ENCODE data around the gene DNAH8.

DNAH8 gene

DNA sequence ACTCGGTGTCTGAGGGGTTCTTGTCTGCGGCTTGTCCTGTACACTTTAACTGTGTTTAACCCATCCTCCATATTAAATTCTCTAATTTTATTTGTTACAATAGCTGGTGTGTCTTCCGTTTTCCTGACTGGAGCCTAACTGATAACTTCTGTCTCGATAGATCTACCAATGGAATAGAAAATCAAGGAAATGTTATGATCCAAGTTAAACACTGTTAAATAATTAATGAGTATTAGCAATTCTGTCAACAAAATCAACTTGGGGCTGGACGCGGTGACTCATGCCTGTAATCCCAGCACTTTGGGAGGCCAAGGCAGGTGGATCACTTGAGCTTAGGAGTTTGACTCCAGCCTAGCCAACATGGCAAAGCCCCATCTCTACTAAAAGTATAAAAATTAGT is 81.7 kb downstream of the DNAH8 start:
- no peak for DNase-seq (ENCODE audit: low read depth in 2 of 2)

DNA sequence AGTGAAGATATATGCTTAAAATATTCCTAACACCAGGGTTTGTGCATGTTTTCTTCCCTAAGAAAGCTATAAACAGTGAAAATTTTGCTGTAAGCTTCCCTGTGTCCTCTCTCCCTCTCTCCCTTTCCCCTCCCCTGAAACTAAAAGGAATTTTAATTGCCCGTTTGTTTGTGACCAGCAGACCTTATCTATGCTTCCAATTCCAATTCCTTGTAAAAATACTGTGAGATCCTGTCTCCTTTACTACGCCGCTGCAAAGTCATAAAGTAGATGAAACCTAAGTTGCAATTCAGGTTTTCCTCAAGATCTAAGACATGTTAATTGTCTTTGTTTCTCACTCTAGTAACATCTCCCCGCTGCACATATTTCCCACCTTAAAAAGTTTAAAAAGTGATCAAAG is 82.3 kb downstream of the DNAH8 start:
- no peak for DNase-seq (ENCODE audit: low read depth in 2 of 2)

DNA sequence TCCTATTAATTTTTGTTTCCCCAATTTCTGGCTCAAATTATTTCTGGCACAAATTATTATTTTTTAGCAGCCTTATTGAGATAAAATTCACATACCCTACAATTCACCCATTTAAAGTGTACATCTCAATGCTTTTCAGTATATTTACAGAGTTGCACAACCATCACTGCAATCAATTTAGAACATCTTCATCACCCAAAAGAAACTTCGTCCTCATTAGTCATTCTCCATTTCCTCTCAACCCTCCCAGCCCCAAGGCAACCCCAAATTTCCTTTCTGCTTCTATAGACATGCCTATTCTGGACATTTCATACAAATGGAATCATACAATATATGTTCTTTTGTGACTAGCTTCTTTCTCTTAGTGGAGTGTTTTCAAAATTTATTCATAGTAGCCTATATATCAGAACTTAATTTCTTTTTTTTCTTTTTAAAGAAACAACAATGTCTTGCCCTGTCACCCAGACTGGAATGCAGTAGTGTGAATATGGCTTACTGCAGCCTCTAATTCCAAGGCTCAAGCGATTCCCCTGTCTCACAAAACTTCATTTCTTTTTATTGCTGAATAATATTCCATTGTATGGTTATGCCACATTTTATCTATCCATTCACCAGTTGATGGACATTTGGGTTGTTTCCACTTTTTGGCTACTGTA is 84.5 kb downstream of the DNAH8 start:
- DNase-seq (ENCODE audit: low read depth in 2 of 2): no peak

DNA sequence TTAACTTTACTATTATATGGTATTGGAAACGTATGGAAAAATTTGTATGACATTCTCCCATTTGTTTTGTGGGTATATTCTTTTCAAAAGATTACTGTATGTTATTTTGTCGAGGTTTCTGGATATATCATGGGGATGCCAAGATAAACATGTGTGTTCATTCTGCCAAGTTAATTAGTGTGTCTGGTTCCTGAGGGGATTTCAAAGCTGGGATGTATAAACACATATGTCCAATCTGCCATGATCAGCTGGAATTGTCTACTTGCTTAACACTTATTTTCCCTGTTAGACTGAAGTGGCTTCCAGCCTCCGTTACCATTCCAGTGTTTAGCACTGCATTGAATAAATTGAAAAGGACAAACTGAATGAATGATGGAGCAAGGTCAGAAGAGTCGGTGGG is 86.2 kb downstream of the DNAH8 start:
- no peak for DNase-seq (ENCODE audit: low read depth in 2 of 2)

DNA sequence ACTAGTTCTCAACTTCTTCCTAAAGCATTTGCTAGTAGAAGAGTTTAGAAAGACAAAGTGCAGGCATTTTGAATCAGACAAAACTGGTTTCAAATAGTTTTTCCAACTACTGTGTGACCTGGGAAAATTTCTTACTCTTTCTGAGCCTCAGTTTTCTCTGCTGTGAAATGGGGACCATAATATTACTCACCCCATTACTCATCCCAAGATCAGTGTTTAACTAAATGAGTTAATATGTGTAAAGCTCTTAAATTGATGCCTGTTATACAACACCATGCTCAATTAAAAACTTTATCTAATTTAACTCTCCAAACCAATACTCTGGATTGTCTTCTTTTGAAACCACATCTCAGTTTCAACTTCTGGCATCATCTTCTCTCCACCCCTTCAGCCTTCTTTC is 87.4 kb downstream of the DNAH8 start:
- no peak for DNase-seq (ENCODE audit: low read depth in 2 of 2)

DNA sequence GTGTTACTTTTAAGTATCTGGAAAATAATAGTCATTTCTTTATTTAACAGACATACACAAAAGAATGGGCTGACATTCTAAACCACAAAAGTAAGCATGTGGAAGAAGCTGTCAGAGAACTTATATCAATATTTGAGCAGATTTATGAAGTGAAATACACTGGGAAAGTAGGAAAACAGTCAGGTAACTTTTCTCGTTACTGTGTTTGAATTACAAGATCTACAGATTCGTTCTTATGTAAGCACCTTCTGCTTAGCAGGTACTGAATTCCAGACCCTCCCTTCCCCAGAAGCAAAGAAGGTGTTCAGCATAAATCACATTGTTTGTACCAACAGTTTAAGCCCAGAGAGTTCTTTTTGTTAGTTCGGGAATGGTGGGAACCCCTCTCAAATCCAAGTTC is 88.0 kb downstream of the DNAH8 start:
- DNase-seq (ENCODE audit: low read depth in 2 of 2): no peak

DNA sequence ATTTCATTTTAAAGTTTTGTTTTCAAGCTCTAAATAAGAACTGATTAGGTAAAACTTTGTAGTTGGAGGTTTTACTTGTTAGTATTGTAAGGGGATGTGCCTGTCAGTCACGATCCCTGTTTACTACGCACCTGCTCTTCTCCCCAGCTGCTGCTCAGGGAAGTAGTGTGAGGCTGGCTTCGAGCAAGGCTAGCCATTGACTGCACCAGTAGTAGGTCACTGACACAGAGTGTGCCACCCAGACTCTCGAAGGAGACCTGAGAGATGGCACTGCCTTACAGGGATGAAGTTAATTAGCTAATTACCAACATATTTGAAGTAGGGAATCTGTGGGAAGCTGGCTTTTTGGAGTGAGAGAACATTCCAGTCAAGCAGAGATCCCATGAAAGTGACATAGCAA is 89.2 kb downstream of the DNAH8 start:
- DNase-seq (ENCODE audit: low read depth in 2 of 2): no peak

DNA sequence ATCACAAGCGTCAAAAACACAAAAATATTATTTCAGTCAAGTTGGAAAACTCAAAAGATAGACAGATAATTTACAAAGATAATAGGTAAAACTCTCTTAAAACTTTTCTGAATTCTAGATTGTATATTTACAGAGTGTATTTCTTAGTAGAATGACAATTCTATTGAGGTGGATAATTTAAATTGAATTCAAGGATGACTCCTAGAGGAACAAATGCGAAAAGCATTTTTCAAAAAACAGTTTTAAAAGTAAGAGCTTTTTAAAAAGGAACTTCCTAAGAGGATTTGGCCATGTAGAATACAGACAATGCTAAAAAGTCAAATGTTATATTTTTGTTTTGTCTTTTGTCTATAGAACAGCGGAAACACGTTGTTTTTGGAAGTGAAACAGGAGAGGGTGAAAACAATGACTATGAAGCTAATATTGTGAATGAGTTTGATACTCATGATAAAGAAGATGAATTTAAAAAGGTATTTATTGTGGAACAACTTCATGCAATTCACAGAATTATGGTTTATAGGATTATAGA is 90.1 kb downstream of the DNAH8 start:
- no peak for DNase-seq (ENCODE audit: low read depth in 2 of 2)

DNA sequence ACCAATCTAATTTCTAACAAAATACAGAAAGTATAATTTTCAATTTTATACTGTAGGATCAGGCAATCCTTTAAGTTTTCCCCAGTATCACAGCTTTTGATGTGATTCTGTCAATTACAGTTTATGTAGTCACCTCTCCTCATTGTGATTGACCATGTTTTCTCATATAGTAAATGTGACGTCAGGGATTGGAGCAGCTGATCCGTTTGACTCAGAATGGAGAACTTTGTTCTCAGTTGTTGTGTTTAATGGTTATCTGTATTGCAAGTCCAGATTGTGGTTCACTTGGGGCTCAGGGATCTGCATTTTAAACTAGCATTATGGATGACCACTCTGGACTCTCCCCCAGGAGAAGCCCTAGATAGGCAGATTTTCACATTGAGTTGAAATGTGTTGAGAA is 90.6 kb downstream of the DNAH8 start:
- DNase-seq (ENCODE audit: low read depth in 2 of 2): no peak

DNA sequence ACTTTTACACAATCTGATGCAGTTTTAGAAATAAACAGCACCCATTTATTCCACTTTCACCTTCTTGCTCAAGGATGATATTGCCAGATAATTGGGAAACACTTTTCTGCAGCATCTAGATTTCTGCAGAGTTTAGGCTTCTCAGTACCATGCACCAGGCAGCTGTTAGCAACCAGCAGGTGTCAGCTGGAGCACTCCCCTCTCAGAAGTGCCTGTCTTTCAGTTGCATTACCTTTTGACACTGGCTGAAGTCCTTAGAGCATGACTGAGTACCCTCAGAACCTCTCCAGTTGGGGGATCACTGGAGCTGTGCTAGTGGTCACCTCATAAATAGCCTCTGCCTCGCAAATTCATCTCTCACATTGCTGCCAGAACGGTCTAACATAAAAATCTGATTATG is 91.2 kb downstream of the DNAH8 start:
- DNase-seq (ENCODE audit: low read depth in 2 of 2): no peak

DNA sequence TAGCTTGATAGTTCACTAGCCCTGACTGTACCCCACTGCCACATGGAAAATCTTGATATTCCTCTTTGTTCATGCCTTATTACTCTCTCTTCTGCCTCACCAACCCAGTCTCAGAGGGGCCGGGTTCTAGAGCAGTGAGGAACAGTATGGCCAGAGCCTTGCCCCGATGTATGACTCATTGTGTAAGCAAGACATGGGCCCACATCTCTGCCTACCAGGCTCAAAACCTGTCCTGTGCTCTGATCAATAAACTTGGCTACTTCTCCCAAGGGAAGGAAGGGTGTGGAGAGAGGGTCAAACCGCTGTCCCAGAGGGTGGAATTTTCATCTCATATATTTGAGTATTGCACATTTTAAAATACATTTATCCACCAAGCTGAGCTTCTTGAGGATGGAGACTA is 91.7 kb downstream of the DNAH8 start:
- DNase-seq (ENCODE audit: low read depth in 2 of 2): no peak

DNA sequence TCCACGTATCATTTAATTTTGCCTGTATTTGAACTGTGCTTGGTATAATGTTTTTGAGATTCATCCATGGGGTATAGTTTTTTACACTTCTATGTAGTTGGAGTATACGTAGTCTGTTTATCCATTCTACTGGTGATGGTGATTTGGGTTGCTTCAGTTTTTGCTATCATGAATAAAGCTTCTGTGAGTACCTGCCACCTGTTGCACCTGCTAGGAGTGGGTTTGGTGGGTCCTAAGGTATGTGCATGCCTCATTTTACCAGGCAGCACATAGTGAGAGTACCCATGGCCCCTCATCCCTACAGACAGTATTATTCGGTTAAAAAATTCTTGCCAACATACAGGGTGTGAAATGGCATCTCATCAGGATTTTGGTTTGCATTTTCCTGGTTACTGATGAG is 92.9 kb downstream of the DNAH8 start:
- no peak for DNase-seq (ENCODE audit: low read depth in 2 of 2)

DNA sequence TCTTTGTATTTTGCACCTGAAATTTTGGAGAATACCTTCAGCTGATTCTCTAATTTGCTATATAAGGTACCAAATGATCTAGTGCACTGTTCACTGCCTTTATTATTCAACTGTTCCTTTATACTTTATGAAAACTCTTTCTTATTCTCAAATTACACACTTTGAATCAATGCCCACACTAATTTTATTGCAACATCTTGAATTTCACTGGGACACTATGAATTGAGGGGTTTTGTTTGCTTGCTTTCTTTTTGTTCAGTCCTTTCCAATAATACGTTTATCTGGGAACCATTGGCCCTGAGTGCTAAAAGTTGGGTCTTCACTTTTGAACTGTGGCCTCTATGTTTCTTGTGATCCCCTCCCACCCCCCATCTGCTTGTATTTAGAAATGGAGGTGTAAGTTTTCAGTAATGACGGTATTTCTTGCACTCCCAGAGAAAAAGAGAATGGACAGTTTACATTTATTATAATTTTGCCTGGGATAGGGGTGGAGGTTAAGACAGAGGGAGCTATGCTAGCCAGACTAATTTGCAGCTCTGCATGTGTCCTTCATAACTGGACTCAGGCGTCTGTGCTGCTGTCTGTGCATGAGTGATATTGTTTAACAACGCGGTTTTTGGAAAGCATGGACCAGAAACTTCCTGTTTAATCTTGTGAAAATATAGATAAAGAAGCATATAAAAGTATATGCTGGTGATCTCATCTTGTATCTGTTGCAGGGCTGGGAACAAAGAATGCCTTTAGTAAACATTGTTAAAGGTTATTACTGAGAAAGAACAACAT is 98.1 kb downstream of the DNAH8 start:
- DNase-seq (ENCODE audit: low read depth in 2 of 2): no peak

DNA sequence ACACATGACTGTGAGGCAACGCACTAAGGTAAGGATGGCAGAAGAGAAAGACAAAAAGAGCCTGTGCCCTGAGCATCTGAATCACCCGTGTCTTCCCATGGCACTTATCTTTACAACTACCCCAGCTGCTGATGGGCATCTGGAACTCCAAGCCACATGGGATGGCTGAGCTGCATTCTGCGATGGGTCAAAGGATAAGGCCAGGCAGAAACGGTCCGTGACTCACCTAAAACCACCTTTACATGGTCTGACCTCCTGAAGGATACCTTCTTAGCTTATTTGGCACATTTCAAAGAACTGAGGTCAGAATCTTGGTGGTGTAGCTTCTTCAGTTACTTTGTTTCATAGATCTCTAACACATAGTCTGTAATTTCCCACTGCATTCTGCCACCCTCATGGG is 99.7 kb downstream of the DNAH8 start:
- no peak for DNase-seq (ENCODE audit: low read depth in 2 of 2)

DNA sequence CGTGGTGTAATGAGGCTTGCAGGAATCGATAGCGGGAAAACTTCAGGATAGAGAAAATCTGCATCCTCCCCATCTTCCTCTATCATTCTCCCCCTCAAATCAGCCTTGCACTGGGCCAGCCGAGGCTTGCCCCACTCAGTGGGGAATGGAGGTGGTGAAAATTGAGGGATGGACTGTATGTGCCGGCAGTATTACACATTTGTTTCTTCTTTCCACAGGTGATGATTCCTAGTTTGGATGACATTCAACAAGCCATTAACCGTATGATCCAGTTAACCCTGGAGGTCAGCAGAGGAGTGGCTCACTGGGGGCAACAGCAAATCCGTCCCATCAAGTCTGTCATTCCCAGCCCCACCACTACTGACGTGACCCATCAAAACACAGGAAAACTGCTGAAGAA is 100.1 kb downstream of the DNAH8 start:
- DNase-seq (ENCODE audit: low read depth in 2 of 2): no peak

DNA sequence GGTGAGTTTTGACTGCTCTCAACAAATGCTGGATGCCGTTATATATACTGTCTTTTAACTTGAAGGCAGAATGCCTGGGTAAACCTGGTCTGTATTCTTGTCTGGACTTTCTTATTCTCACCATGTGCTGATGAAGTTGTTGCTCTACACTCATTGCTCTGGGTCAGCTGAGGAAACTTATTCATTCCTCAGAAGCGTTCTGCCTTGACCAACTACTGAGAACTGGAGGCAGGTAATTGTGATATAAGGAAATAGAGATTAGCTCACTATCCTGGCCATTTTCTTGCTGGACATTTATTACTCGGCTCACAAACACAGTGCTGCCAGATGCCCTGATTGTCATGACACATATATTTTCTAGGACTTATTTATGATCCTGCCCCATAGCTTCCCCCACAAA is 103.6 kb downstream of the DNAH8 start:
- no peak for DNase-seq (ENCODE audit: low read depth in 2 of 2)

DNA sequence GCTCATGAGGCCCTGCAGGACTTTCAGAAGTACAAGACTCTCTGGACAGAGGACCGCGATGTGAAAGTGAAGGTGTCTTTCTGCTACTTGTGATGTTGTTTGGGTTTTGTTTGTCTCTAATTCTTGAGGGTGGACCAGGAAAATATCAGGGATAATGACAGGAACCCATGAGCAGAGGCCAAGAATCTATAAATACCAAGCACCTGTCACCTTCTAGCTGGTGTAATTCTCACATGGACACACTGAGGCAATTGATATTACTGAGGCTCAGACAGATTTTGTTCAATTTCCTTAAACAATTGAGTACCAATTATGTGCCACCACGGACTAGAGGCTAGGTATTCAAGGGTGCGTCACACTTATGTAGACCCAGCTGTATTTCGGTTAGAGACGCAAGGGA is 107.9 kb downstream of the DNAH8 start:
- DNase-seq (ENCODE audit: low read depth in 2 of 2): no peak

DNA sequence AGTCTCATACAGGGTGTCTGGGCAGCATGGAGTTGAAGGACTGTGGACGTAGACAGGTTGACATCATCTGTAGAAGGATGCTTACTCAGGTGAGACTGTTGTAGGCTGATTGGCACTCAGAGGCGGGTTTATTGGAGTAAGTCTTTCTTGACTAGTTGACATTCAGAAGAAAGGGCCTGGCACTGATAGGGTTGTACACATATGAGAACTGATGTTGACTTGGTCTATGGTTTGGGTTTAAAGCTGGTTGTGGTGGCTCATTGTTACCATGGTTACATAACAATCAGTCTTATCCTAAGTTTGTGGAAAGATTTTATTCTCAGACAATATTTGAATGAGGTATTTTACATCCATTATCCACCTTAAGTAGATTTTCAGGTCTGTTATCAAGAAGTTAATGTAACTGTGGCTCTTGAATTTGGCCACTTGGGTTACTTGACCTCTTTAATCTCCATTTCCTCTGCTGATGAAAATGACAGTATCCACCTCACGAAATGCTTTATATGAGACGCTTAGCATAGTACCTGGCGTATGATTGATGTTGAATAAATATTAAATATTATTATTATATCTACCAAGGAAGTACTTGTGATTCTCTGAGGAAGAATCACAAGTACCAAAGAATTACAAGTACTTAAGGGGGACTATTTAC is 109.3 kb downstream of the DNAH8 start:
- DNase-seq (ENCODE audit: low read depth in 2 of 2): no peak

DNA sequence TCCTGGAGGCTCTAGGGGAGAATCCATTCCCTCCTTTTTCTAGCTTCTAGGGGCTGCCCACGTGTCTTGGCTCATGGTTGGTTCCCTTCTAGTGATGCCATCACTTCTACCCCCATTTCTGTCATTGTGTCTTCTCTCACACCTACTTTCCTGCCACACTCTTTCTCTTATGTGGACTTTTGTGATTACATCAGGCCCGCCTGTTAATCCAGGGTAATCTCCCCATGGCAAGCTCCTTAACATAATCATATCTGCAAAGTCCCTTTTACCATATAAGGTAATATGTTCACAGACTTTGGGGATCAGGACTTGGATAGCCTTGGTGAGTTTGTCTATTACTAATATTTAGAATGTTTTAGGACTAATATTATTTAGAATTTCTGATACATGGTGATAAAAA is 111.9 kb downstream of the DNAH8 start:
- no peak for DNase-seq (ENCODE audit: low read depth in 2 of 2)

DNA sequence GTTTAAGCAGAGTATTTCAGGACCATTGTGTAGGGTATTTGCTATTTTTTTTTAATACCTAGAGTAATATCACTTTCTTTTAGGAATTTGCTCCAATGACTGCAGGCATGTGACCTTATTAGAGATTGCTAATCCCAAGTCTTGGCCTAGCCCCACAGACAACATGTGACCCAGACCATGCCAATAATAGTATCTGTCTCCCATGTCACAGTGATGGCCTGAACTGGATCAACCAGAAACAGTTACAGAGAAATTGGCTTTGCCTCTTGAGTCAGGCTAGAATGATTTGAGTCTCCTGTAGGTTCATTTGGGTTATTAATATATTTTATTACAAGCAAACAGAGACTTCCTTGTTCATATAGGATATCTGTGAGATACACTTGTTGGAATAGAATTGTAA is 116.8 kb downstream of the DNAH8 start:
- DNase-seq (ENCODE audit: low read depth in 2 of 2): no peak

DNA sequence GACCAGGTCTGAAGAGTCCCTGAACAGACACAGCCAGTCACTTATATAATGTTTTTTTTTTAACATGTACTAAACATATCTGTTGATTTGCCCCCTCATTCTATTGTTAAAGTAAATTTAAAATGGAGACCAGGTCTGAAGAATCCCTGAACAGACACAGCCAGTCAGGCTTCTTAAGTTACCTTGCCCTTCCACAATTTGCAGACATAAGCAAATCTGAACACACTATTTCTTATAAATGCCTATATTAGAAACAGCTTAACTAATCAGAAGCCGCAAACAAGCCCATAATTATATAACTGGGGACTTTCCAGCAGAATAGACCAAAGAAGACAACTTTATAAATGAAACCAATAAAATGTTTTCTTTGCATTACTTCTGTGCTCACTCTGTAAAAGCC is 118.2 kb downstream of the DNAH8 start:
- no peak for DNase-seq (ENCODE audit: low read depth in 2 of 2)

DNA sequence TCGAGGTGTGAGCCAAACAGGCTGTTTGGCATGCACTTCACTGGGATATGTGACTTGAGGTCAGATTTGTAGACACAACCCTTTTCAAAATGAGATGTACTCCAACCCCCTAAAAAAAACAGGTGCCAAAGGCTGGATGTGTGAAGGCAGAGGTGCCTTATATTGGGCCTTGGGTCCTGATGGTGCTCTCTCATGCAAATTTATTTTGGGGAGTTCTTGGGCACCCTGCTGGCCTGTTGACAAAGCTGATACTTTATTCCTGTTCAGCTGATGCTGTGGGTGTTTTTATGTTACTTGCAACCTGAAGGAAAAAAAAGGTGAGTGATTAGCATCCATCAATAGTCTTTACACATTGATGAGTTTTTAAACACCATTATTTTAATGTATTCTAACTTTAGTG is 121.5 kb downstream of the DNAH8 start:
- no peak for DNase-seq (ENCODE audit: low read depth in 2 of 2)

DNA sequence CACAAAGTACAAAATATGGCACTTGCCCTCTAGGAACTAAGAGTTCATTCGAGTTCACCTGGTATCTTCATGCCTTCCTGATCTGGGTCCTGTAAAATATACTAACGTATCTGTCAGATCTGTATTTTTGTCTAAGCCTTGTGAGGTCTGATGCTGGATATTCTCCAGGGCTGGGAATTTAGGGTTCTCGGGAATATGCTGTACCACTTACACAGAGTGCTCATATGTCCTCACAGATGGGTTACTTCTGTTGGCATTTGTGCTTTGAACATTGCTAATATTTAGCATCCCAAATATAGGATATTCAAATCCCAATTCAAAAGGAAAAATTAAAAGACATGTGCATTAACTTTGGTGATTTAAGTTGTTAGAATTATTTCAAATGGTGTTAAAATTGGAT is 122.0 kb downstream of the DNAH8 start:
- DNase-seq (ENCODE audit: low read depth in 2 of 2): no peak
